ENCODE results near the gene ADAM20.

The ADAM20 gene

GRCh38 chr14:70534904-70535303 lies at the start of gene ADAM20:
Gene ADAM20 (minus strand): TSS chr14:70535004. CDS start chr14:70524757, 10,247 bp downstream.
- TF ChIP-seq CEBPB (IDR thresholded peaks at IDR 0.05) (no peak), RAD21 (IDR thresholded peaks at IDR 0.05; ENCODE audit: low read depth) (no peak), EP300 (IDR thresholded peaks at IDR 0.05; ENCODE audit: borderline replicate concordance) (no peak), NFIC (IDR thresholded peaks at IDR 0.05) (no peak), TAF1 (IDR thresholded peaks at IDR 0.05; ENCODE audit: low read depth) (no peak)

GRCh38 chr14:70576891-70577290 lies 42.1 kb upstream of the ADAM20 start:
- TF ChIP-seq EP300 (IDR thresholded peaks at IDR 0.05; ENCODE audit: borderline replicate concordance) (no peak), TEAD4 (IDR thresholded peaks at IDR 0.05) (no peak), EGR1 (IDR thresholded peaks at IDR 0.05) (no peak), FOXM1 (IDR thresholded peaks at IDR 0.05; ENCODE audit: borderline replicate concordance, low read depth) (no peak), YY1 (IDR thresholded peaks at IDR 0.05; ENCODE audit: low read depth) (no peak), NFIC (IDR thresholded peaks at IDR 0.05) (no peak), TAF1 (IDR thresholded peaks at IDR 0.05; ENCODE audit: low read depth) (no peak), MAX (IDR thresholded peaks at IDR 0.05) (no peak), REST (IDR thresholded peaks at IDR 0.05; ENCODE audit: low read depth) (no peak), RAD21 (IDR thresholded peaks at IDR 0.05; ENCODE audit: low read depth) (no peak)

GRCh38 chr14:70573050-70573449 lies 38.2 kb upstream of the ADAM20 start:
- TF ChIP-seq TEAD4 (IDR thresholded peaks at IDR 0.05) = no peak
- TF ChIP-seq TAF1 (IDR thresholded peaks at IDR 0.05; ENCODE audit: low read depth) = no peak
- TF ChIP-seq TCF12 (IDR thresholded peaks at IDR 0.05; ENCODE audit: low read depth) = no peak
- no peak for TF ChIP-seq EGR1 (IDR thresholded peaks at IDR 0.05)
- TF ChIP-seq YY1 (IDR thresholded peaks at IDR 0.05; ENCODE audit: low read depth) = no peak
- no peak for TF ChIP-seq CEBPB (IDR thresholded peaks at IDR 0.05)
- no peak for TF ChIP-seq ZBTB7A (IDR thresholded peaks at IDR 0.05; ENCODE audit: low read depth)
- no peak for TF ChIP-seq EP300 (IDR thresholded peaks at IDR 0.05; ENCODE audit: borderline replicate concordance)
- TF ChIP-seq REST (IDR thresholded peaks at IDR 0.05; ENCODE audit: low read depth) = no peak
- no peak for TF ChIP-seq NFIC (IDR thresholded peaks at IDR 0.05)
- TF ChIP-seq FOXM1 (IDR thresholded peaks at IDR 0.05; ENCODE audit: borderline replicate concordance, low read depth) = no peak
- TF ChIP-seq CREB1 (IDR thresholded peaks at IDR 0.05; ENCODE audit: low read depth) = no peak
- no peak for TF ChIP-seq RAD21 (IDR thresholded peaks at IDR 0.05; ENCODE audit: low read depth)
- TF ChIP-seq MAX (IDR thresholded peaks at IDR 0.05) = no peak
- TF ChIP-seq USF1 (IDR thresholded peaks at IDR 0.05) = no peak

GRCh38 chr14:70571139-70571538 lies 36.3 kb upstream of the ADAM20 start:
- TF ChIP-seq EGR1 (IDR thresholded peaks at IDR 0.05) (no peak), CEBPB (IDR thresholded peaks at IDR 0.05) (no peak), RAD21 (IDR thresholded peaks at IDR 0.05; ENCODE audit: low read depth) (no peak), REST (IDR thresholded peaks at IDR 0.05; ENCODE audit: low read depth) (no peak), EP300 (IDR thresholded peaks at IDR 0.05; ENCODE audit: borderline replicate concordance) (no peak), MAX (IDR thresholded peaks at IDR 0.05) (no peak), TEAD4 (IDR thresholded peaks at IDR 0.05) (no peak), FOXM1 (IDR thresholded peaks at IDR 0.05; ENCODE audit: borderline replicate concordance, low read depth) (no peak), USF1 (IDR thresholded peaks at IDR 0.05) (no peak), ZBTB7A (IDR thresholded peaks at IDR 0.05; ENCODE audit: low read depth) (no peak)

All from Ishikawa (cell line).